K562 (cell line): ENCODE results near the gene VAMP4. TPM values are rescaled to one million over a fixed set of nuclear protein-coding genes. Genes with fewer than 3 reads are reported as not detected.

Experiments
- CREM ChIP-seq: IDR thresholded peaks from 2 replicates; pipeline ENCODE4 v1.6.1; 2014; ENCODE audit warnings: antibody characterized with exemption, low read depth
- CTBP1 ChIP-seq: fragments of 450-650 bp; IDR thresholded peaks from 2 replicates; pipeline ENCODE4 v1.6.1; 2016; ENCODE audit warnings: borderline replicate concordance
- ETV1 ChIP-seq: fragments of 450-650 bp; conservative IDR thresholded peaks from 2 replicates; pipeline ENCODE4 v1.6.1; 2016; ENCODE audit warnings: missing genetic modification characterization, control low read depth, low read depth, missing compliant biosample characterization
- MED1 ChIP-seq: sonication (generic); formaldehyde crosslinking; IDR thresholded peaks from 2 replicates; pipeline ENCODE4 v1.8.1; 2023; ENCODE audit warnings: missing genetic modification reagents, borderline replicate concordance
- RCOR1 ChIP-seq, 2 experiments: IDR thresholded peaks; 2 replicates each; pipeline ENCODE4 v1.6.1; 2012; ENCODE audit warnings: low read depth in 2 of 2, low read length in 2 of 2, borderline replicate concordance in 1 of 2, improper control_type of control experiment in 1 of 2
- STAT5A ChIP-seq: IDR thresholded peaks from 2 replicates; pipeline ENCODE4 v1.6.1; 2012; ENCODE audit warnings: low read length, inconsistent platforms, borderline replicate concordance
- TARDBP ChIP-seq: fragments of 450-650 bp; IDR thresholded peaks from 2 replicates; pipeline ENCODE4 v1.6.1; 2016
- TCF3 ChIP-seq: sonication (generic); formaldehyde crosslinking; IDR thresholded peaks from 2 replicates; pipeline ENCODE4 v1.4.0; 2020; ENCODE audit warnings: mild to moderate bottlenecking, missing genetic modification reagents
- YY1 ChIP-seq, 3 experiments: IDR thresholded peaks; 2 replicates each; pipeline ENCODE4 v1.6.1; 2011; ENCODE audit warnings: low read length in 2 of 3, mild to moderate bottlenecking in 2 of 3, moderate library complexity in 2 of 3, borderline replicate concordance in 1 of 3, control low read depth in 1 of 3, low read depth in 1 of 3; ENCODE audit not compliant: insufficient read depth in 3 of 3, insufficient replicate concordance in 2 of 3, control insufficient read depth in 1 of 3, insufficient read length in 1 of 3; ENCODE audit errors: extremely low read depth in 1 of 3
- ZFP30 ChIP-seq: fragments of 250-450 bp; sonication (Bioruptor Pico); IDR thresholded peaks from 2 replicates; pipeline ENCODE4 v1.8.0; 2022; ENCODE audit warnings: moderate library complexity, mild to moderate bottlenecking, inconsistent platforms, borderline replicate concordance
- ZNF280B ChIP-seq: fragments of 250-450 bp; sonication (Bioruptor Pico); IDR thresholded peaks from 2 replicates; pipeline ENCODE4 v1.5.1; 2021; ENCODE audit warnings: mild to moderate bottlenecking
- ZNF512 ChIP-seq: IDR thresholded peaks from 2 replicates; pipeline ENCODE4 v1.6.1; 2016; ENCODE audit warnings: missing genetic modification characterization, missing compliant biosample characterization
- polyA plus RNA-seq, 8 experiments: library from polyadenylated mRNA; depleted of rRNA in 4 of 8; stranded (reverse) in 5 of 8; unstranded in 3 of 8; fragments of >200 nt; fragmentation: Nextera tagmentation in 2 of 8; fragmentation: Illumina TruSeq in 1 of 8; extraction: Ambion mirVana in 2 of 8; extraction: Trizol in 1 of 8; gene quantifications; 2 replicates each; pipeline versions ENCODE4 v1.2.1 to v1.2.3, GENCODE V29; 2011 to 2014; ENCODE audit warnings: inconsistent platforms in 1 of 8, missing spikeins in 1 of 8
- total RNA-seq, 7 experiments: library from RNA; depleted of rRNA in 6 of 7; stranded (reverse); fragments of >200 nt in 6 of 7; fragmentation: Illumina TruSeq in 2 of 7; extraction: Trizol in 2 of 7; gene quantifications; 2 replicates each; pipeline versions ENCODE4 v1.2.1 to v1.2.3, GENCODE V29; 2011 to 2021; ENCODE audit warnings: low replicate concordance in 1 of 7
- TF ChIP-seq, protein P1 (sequence below): fragments of 250-450 bp; sonication (Bioruptor Pico); IDR thresholded peaks from 2 replicates; pipeline ENCODE4 v1.4.0; 2020; ENCODE audit warnings: mild to moderate bottlenecking, moderate library complexity, borderline replicate concordance
- TF ChIP-seq, protein P2 (sequence below): sonication (generic); formaldehyde crosslinking; IDR thresholded peaks from 2 replicates; pipeline ENCODE4 v1.8.0; 2022; ENCODE audit warnings: missing genetic modification reagents, mild to moderate bottlenecking, moderate library complexity, borderline replicate concordance
- TF ChIP-seq, protein P3 (sequence below): sonication (generic); formaldehyde crosslinking; IDR thresholded peaks from 2 replicates; pipeline ENCODE4 v1.8.0; 2022; ENCODE audit warnings: missing genetic modification reagents, mild to moderate bottlenecking, borderline replicate concordance

The VAMP4 gene
- total and polyA plus RNA-seq, 9 of the 15 experiments (the other 6 are each of a cell fraction or from before 2014, with no cell fraction given): 3.3 to 21.4 (median 11.9) TPM

- TF ChIP-seq ZNF280B (CRISPR knock-in tag): no peak
- no peak for TF ChIP-seq STAT5A
- TF ChIP-seq MED1: no peak
- TF ChIP-seq ZNF512 (tag): no peak
- TF ChIP-seq, protein P1, sequence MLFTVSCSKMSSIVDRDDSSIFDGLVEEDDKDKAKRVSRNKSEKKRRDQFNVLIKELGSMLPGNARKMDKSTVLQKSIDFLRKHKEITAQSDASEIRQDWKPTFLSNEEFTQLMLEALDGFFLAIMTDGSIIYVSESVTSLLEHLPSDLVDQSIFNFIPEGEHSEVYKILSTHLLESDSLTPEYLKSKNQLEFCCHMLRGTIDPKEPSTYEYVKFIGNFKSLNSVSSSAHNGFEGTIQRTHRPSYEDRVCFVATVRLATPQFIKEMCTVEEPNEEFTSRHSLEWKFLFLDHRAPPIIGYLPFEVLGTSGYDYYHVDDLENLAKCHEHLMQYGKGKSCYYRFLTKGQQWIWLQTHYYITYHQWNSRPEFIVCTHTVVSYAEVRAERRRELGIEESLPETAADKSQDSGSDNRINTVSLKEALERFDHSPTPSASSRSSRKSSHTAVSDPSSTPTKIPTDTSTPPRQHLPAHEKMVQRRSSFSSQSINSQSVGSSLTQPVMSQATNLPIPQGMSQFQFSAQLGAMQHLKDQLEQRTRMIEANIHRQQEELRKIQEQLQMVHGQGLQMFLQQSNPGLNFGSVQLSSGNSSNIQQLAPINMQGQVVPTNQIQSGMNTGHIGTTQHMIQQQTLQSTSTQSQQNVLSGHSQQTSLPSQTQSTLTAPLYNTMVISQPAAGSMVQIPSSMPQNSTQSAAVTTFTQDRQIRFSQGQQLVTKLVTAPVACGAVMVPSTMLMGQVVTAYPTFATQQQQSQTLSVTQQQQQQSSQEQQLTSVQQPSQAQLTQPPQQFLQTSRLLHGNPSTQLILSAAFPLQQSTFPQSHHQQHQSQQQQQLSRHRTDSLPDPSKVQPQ (CRISPR knock-in tag): no peak
- no peak for TF ChIP-seq TARDBP
- 0 out of 2 replicates have a peak, but pooled peaks have one; percentile 14 for TF ChIP-seq CTBP1
- TF ChIP-seq YY1 (IDR thresholded peaks at IDR 0.05; ENCODE audit: borderline replicate concordance in 1 of 3, control insufficient read depth in 1 of 3, extremely low read depth in 1 of 3, insufficient read depth in 3 of 3, insufficient read length in 1 of 3, insufficient replicate concordance in 2 of 3, low read depth in 1 of 3, low read length in 2 of 3): no peak
- TF ChIP-seq, protein P2, sequence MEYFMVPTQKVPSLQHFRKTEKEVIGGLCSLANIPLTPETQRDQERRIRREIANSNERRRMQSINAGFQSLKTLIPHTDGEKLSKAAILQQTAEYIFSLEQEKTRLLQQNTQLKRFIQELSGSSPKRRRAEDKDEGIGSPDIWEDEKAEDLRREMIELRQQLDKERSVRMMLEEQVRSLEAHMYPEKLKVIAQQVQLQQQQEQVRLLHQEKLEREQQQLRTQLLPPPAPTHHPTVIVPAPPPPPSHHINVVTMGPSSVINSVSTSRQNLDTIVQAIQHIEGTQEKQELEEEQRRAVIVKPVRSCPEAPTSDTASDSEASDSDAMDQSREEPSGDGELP (CRISPR knock-in tag): no peak
- 0 out of 4 replicates have a peak, but pooled peaks of 1 of the 2 experiments have one; percentile 38 for TF ChIP-seq RCOR1 (IDR thresholded peaks at IDR 0.05; ENCODE audit: borderline replicate concordance in 1 of 2, low read depth in 2 of 2, low read length in 2 of 2)
- TF ChIP-seq CREM: no peak
- TF ChIP-seq, protein P3, sequence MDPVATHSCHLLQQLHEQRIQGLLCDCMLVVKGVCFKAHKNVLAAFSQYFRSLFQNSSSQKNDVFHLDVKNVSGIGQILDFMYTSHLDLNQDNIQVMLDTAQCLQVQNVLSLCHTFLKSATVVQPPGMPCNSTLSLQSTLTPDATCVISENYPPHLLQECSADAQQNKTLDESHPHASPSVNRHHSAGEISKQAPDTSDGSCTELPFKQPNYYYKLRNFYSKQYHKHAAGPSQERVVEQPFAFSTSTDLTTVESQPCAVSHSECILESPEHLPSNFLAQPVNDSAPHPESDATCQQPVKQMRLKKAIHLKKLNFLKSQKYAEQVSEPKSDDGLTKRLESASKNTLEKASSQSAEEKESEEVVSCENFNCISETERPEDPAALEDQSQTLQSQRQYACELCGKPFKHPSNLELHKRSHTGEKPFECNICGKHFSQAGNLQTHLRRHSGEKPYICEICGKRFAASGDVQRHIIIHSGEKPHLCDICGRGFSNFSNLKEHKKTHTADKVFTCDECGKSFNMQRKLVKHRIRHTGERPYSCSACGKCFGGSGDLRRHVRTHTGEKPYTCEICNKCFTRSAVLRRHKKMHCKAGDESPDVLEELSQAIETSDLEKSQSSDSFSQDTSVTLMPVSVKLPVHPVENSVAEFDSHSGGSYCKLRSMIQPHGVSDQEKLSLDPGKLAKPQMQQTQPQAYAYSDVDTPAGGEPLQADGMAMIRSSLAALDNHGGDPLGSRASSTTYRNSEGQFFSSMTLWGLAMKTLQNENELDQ (CRISPR knock-in tag): 0 out of 2 replicates have a peak, but pooled peaks have one; percentile 23
- TF ChIP-seq ZFP30 (CRISPR knock-in tag): no peak
- TF ChIP-seq TCF3 (CRISPR knock-in tag): no peak
- TF ChIP-seq ETV1 (tag): peak; percentile 75
These were observed 636 bp downstream of the VAMP4 start (continued) for GRCh38 chr1:171740987-171741871.
